Esophagus muscularis mucosa (tissue), 4 donors: ENCODE measurements around the gene SHC1. TPM values are rescaled to one million over a fixed set of nuclear protein-coding genes. Genes with fewer than 3 reads are reported as not detected.

Experiments used
- DNase-seq: peaks from one replicate; pipeline ENCODE4 v3.0.0-alpha.2; 2017; ENCODE audit errors: extremely low spot score
- H3K27ac ChIP-seq, 4 donors: fragments of 200-600 bp; sonication (generic); replicated peaks in 1 of 4; 1 replicate in 3 of 4; 2 replicates in 1 of 4; pipeline ENCODE4 v1.5.1; 2016 to 2019; ENCODE audit warnings: mild to moderate bottlenecking in 1 of 4
- H3K27me3 ChIP-seq, 4 donors: fragments of 200-600 bp; sonication (generic); one replicate each; pipeline versions ENCODE4 v1.5.1 to v1.6.0; 2016 to 2019
- H3K36me3 ChIP-seq, 4 donors: fragments of 200-600 bp; sonication (generic); one replicate each; pipeline ENCODE4 v1.5.1; 2016 to 2019
- H3K4me1 ChIP-seq, 4 donors: fragments of 200-600 bp; sonication (generic); one replicate each; pipeline ENCODE4 v1.5.1; 2016 to 2019
- H3K4me3 ChIP-seq, 4 donors: fragments of 200-600 bp; sonication (generic); 1 replicate in 2 of 4; 2 replicates in 2 of 4; pipeline ENCODE4 v1.5.1; 2016 to 2019; ENCODE audit warnings: mild to moderate bottlenecking in 4 of 4, moderate library complexity in 1 of 4
- H3K9me3 ChIP-seq, 4 donors: fragments of 200-600 bp; sonication (generic); 1 replicate in 3 of 4; 2 replicates in 1 of 4; pipeline ENCODE4 v1.5.1; 2016 to 2019
- CTCF ChIP-seq, 3 experiments: fragments of 200-600 bp in 2 of 3; fragments of 450-650 bp in 1 of 3; sonication (generic) in 2 of 3; IDR thresholded peaks; one replicate each; pipeline ENCODE4 v1.5.1; 2017 to 2019; ENCODE audit warnings: antibody characterized with exemption in 3 of 3, mild to moderate bottlenecking in 2 of 3, moderate library complexity in 1 of 3
- EP300 ChIP-seq: sonication (generic); formaldehyde crosslinking; IDR thresholded peaks from one replicate; pipeline ENCODE4 v1.6.1; 2017; ENCODE audit warnings: antibody characterized with exemption
- POLR2A ChIP-seq: fragments of 450-650 bp; IDR thresholded peaks from one replicate; pipeline ENCODE4 v1.6.1; 2017; ENCODE audit warnings: antibody characterized with exemption, moderate library complexity, mild to moderate bottlenecking, low read depth
- POLR2AphosphoS5 ChIP-seq, 2 donors: sonication (generic); formaldehyde crosslinking; IDR thresholded peaks; one replicate each; pipeline ENCODE4 v1.6.1; 2017; ENCODE audit warnings: antibody characterized with exemption in 2 of 2
- WGBS: methylation state at CpG from one replicate; pipeline ENCODE4 v1.1.5; 2018; 5-methylcytosine and 5-hydroxymethylcytosine counted together
- intact Hi-C: fragments of 100-400 bp; cut with DNase I; formaldehyde crosslinking; loops from one replicate; pipeline ENCODE4 v1.15.1; 2023
- total RNA-seq, 4 donors: library from RNA; depleted of rRNA; stranded (reverse); fragments of >200 nt; gene quantifications; one replicate each; pipeline versions ENCODE4 v1.1.0 to v1.2.1, GENCODE V29; 2016

The SHC1 gene
- total RNA-seq, 4 donors from 2014 or later: 60.6 to 101 (median 93.4) TPM

GRCh38 chr1:154971341-154971998, 923 bp upstream of the SHC1 start:
- WGBS: 56% methylated on average over 10 of the region's 10 CpGs
- intact Hi-C loops: no loop called here

GRCh38 chr1:154969860-154970452, 591 bp downstream of the SHC1 start:
- Histone ChIP-seq H3K27ac (peak overlapping the region; percentile 96 to 98 (median 96)), H3K9me3 (no peaks in the 10 kb centered on the region), H3K4me3 (peak overlapping the region; percentile 51 to 56 (median 54)), H3K4me1 (peaks cover 58 to 73% (median 66%) of the 10 kb centered on the region in 4 donors), H3K36me3 (peaks cover 7 to 45% (median 36%) of the 10 kb centered on the region in 4 donors), H3K27me3 (no peaks in the 10 kb centered on the region)
- intact Hi-C loops: no loop called here
- 14% methylated on average over 22 of the region's 22 CpGs for WGBS
- no peak for DNase-seq
- no peak for TF ChIP-seq EP300
- no peak for TF ChIP-seq POLR2A
- TF ChIP-seq CTCF (IDR thresholded peaks at IDR 0.05): no peak
- TF ChIP-seq POLR2AphosphoS5 (IDR thresholded peaks at IDR 0.05): no peak

More at GRCh38 chr1:154971341-154971998, 923 bp upstream of the SHC1 start:
- peak overlapping the region; percentile 96 to 98 (median 96) for H3K27ac ChIP-seq
- DNase-seq: no peak
- H3K4me3 ChIP-seq: peak overlapping the region; percentile 51 to 56 (median 54)
- no peaks in the 10 kb centered on the region for H3K27me3 ChIP-seq
- H3K4me1 ChIP-seq: peaks cover 58 to 82% (median 73%) of the 10 kb centered on the region in 4 donors
- no peaks in the 10 kb centered on the region for H3K9me3 ChIP-seq
- peaks cover 1 to 30% (median 21%) of the 10 kb centered on the region in 4 donors for H3K36me3 ChIP-seq
- no peak for TF ChIP-seq EP300
- TF ChIP-seq POLR2A: no peak
- no peak for TF ChIP-seq POLR2AphosphoS5 (IDR thresholded peaks at IDR 0.05)
- TF ChIP-seq CTCF (IDR thresholded peaks at IDR 0.05): no peak

DNA sequence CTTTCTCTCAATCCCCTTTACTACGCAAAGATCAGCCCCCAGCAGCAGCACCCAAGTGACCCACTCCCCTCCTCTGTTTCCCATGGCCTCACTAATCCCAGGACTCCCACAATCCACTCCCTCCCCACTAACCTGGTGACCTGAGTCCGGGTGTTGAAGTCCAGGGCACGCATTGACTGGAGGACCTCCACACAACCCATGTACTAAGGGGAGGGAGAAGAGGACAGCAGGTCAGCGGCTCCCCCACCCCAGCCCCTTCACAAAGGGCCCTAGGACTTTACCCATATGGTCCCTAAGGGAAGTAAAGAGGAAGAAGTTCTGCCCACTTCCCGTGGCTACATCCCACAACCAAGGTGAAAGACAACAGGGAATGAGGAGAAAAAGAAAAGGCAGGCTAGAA, 1.3 kb downstream of the SHC1 start:
- intact Hi-C loops: no loop called here
- peak overlapping the region; percentile 96 to 98 (median 96) for H3K27ac ChIP-seq

DNA sequence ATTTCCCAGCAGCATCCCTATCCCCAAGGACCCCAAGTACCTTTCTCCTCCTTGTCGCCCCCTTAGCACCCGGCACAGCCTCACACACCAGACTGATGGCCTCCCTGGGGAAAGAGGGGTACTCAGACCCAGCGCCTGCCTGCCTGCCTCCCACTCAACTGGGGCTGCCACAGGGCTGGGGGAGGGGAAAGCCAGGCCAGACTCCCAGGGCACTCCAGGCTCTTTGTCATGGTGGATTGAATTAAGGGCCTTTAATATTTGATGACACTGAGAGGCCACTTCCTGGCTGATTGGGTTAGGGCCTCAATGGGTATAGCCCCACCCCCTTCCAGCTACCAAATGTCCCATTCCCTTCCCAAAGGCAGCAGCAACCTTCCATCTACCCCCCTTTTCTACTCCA, 1.8 kb downstream of the SHC1 start:
- peak overlapping the region; percentile 96 to 98 (median 96) for H3K27ac ChIP-seq
- TF ChIP-seq POLR2AphosphoS5 (IDR thresholded peaks at IDR 0.05): no peak
- TF ChIP-seq POLR2A: no peak
- TF ChIP-seq EP300: no peak
- no peak for TF ChIP-seq CTCF (IDR thresholded peaks at IDR 0.05)
- peaks cover 58 to 73% (median 66%) of the 10 kb centered on the region in 4 donors for H3K4me1 ChIP-seq
- intact Hi-C loops: no loop called here
- peaks cover 13 to 57% (median 49%) of the 10 kb centered on the region in 4 donors for H3K36me3 ChIP-seq
- WGBS: 90% methylated on average over 2 of the region's 3 CpGs
- no peaks in the 10 kb centered on the region for H3K27me3 ChIP-seq
- peak overlapping the region; percentile 51 to 56 (median 54) for H3K4me3 ChIP-seq
- no peaks in the 10 kb centered on the region for H3K9me3 ChIP-seq
- no peak for DNase-seq

More for the DNA sequence above, 1.3 kb downstream of the SHC1 start:
- no peak for TF ChIP-seq POLR2A
- TF ChIP-seq CTCF (IDR thresholded peaks at IDR 0.05): no peak
- no peak for TF ChIP-seq POLR2AphosphoS5 (IDR thresholded peaks at IDR 0.05)
- no peak for TF ChIP-seq EP300
- no peak for DNase-seq
- Histone ChIP-seq H3K4me3 (peak overlapping the region; percentile 51 to 56 (median 54)), H3K36me3 (peaks cover 8 to 52% (median 43%) of the 10 kb centered on the region in 4 donors), H3K4me1 (peaks cover 58 to 73% (median 66%) of the 10 kb centered on the region in 4 donors), H3K27me3 (no peaks in the 10 kb centered on the region), H3K9me3 (no peaks in the 10 kb centered on the region)
- WGBS: 62% methylated on average over 5 of the region's 5 CpGs
